Measurements from ENCODE around the gene LCE1E.

Gene LCE1E

DNA sequence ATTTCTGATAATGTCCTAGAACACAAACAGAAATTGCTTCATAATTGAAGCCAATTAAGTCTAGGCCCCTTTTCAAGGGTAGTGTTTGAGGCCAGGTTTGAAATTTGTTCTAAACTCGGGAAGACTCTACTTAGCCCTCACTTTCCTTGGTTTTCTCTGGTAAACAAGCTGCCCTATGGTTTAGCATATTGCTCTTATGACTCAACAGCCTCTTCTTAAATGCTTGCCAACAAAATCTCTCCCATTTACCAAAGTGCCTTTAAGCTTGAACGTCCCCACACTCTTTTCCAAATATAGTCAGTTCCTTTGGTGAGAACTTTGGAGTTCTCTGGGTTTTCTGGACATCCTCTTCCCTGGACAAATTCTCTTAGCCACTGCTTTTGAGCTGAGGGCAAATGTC is 50.8 kb downstream of the LCE1E start:
- no peak overlapping the region for H3K4me2 ChIP-seq (ENCODE audit: low read length)
- TF ChIP-seq, protein P1, sequence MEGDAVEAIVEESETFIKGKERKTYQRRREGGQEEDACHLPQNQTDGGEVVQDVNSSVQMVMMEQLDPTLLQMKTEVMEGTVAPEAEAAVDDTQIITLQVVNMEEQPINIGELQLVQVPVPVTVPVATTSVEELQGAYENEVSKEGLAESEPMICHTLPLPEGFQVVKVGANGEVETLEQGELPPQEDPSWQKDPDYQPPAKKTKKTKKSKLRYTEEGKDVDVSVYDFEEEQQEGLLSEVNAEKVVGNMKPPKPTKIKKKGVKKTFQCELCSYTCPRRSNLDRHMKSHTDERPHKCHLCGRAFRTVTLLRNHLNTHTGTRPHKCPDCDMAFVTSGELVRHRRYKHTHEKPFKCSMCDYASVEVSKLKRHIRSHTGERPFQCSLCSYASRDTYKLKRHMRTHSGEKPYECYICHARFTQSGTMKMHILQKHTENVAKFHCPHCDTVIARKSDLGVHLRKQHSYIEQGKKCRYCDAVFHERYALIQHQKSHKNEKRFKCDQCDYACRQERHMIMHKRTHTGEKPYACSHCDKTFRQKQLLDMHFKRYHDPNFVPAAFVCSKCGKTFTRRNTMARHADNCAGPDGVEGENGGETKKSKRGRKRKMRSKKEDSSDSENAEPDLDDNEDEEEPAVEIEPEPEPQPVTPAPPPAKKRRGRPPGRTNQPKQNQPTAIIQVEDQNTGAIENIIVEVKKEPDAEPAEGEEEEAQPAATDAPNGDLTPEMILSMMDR (IDR thresholded peaks at IDR 0.05; ENCODE audit: low read depth, low read length), result no peak
- TF ChIP-seq EZH2phosphoT487 (IDR thresholded peaks at IDR 0.05; ENCODE audit: low read depth), result no peak
- no peak overlapping the region for H2AFZ ChIP-seq (ENCODE audit: low read depth, low read length)
- no peak overlapping the region for H3K27ac ChIP-seq (ENCODE audit: low read length)
- peaks cover 15% of the 10 kb centered on the region for H3K27me3 ChIP-seq (ENCODE audit: low read depth, low read length)
- no peaks in the 10 kb centered on the region for H3K9me3 ChIP-seq (ENCODE audit: insufficient read depth, low read length)
- no peaks in the 10 kb centered on the region for H3K4me1 ChIP-seq (ENCODE audit: low read length)
- no peak overlapping the region for H3K9ac ChIP-seq (ENCODE audit: low read length)
- H3K36me3 ChIP-seq (replicated peaks; ENCODE audit: low read depth, low read length), result no peaks in the 10 kb centered on the region
- H3K79me2 ChIP-seq (ENCODE audit: low read length), result no peaks in the 10 kb centered on the region
- no peaks in the 10 kb centered on the region for H4K20me1 ChIP-seq (ENCODE audit: insufficient read depth, low read length)
- no peak overlapping the region for H3K4me3 ChIP-seq (ENCODE audit: low read length)

Data from OCI-LY3 (cell line).